HCT116 (cell line): Measurements from ENCODE around the gene KLHDC10. TPM values are rescaled to one million over a fixed set of nuclear protein-coding genes. Genes with fewer than 3 reads are reported as not detected.

Source experiments
- total RNA-seq: library from RNA; stranded (reverse); gene quantifications from one replicate; pipeline ENCODE4 v1.2.1, GENCODE V29; 2021; ENCODE audit not compliant: unreplicated experiment

KLHDC10 gene
- total RNA-seq, 1 experiment from 2014 or later: 25.8 TPM

Other genes with a start within 250 kb of the KLHDC10 start
- 117 TPM for gene UBE2H, start 117.6 kb upstream of the KLHDC10 start, total RNA-seq
- 23.0 TPM for gene ZC3HC1, start 19.2 kb upstream of the KLHDC10 start, total RNA-seq
- gene TMEM209, start 134.9 kb downstream of the KLHDC10 start, total RNA-seq: 35.8 TPM
- gene SSMEM1, start 137.3 kb downstream of the KLHDC10 start, total RNA-seq: not detected
- gene CPA2, start 196.3 kb downstream of the KLHDC10 start, total RNA-seq: 1.5 TPM
- 38.7 TPM for gene CPA4, start 222.6 kb downstream of the KLHDC10 start, total RNA-seq